GM12878 (cell line): Measurements from ENCODE around the gene AIP. TPM values are rescaled to one million over a fixed set of nuclear protein-coding genes. Genes with fewer than 3 reads are reported as not detected.

Experiments used
- ASH2L ChIP-seq: fragments of 300-600, 200-600 bp; sonication (generic); IDR thresholded peaks from 2 replicates; pipeline ENCODE4 v1.6.1; 2017; ENCODE audit warnings: low read depth, mild to moderate bottlenecking, borderline replicate concordance
- BACH1 ChIP-seq: fragments of 450-650 bp; IDR thresholded peaks from 2 replicates; pipeline ENCODE4 v1.6.1; 2017; ENCODE audit warnings: mild to moderate bottlenecking, borderline replicate concordance
- BCL3 ChIP-seq: IDR thresholded peaks from 2 replicates; pipeline ENCODE4 v1.6.1; 2011; ENCODE audit warnings: borderline replicate concordance, low read depth, mild to moderate bottlenecking, moderate library complexity, low read length; ENCODE audit not compliant: insufficient read depth, poor library complexity, severe bottlenecking
- KDM1A ChIP-seq: fragments of 200-600 bp; sonication (generic); IDR thresholded peaks from 2 replicates; pipeline ENCODE4 v1.6.1; 2016; ENCODE audit warnings: borderline replicate concordance
- KLF5 ChIP-seq: fragments of 450-650 bp; IDR thresholded peaks from 2 replicates; pipeline ENCODE4 v1.6.1; 2014; ENCODE audit warnings: mild to moderate bottlenecking; ENCODE audit not compliant: partially characterized antibody
- MAX ChIP-seq: IDR thresholded peaks from 2 replicates; pipeline ENCODE4 v1.6.1; 2012; ENCODE audit warnings: low read depth, low read length, improper control_type of control experiment
- NFXL1 ChIP-seq: fragments of 450-650 bp; IDR thresholded peaks from 2 replicates; pipeline ENCODE4 v1.6.1; 2017; ENCODE audit warnings: antibody characterized with exemption, mild to moderate bottlenecking, borderline replicate concordance
- PKNOX1 ChIP-seq: fragments of 450-650 bp; IDR thresholded peaks from 2 replicates; pipeline ENCODE4 v1.6.1; 2016; ENCODE audit warnings: mild to moderate bottlenecking
- PML ChIP-seq: IDR thresholded peaks from 2 replicates; pipeline ENCODE4 v1.6.1; 2012; ENCODE audit warnings: low read length, inconsistent platforms
- REST ChIP-seq: IDR thresholded peaks from 2 replicates; pipeline ENCODE4 v1.6.1; 2012; ENCODE audit warnings: mild to moderate bottlenecking, low read depth, low read length
- SREBF2 ChIP-seq: IDR thresholded peaks from 2 replicates; pipeline ENCODE4 v1.6.1; 2012; ENCODE audit warnings: mild to moderate bottlenecking, low read length
- ZBTB40 ChIP-seq: fragments of 450-650 bp; IDR thresholded peaks from 2 replicates; pipeline ENCODE4 v1.6.1; 2016; ENCODE audit warnings: mild to moderate bottlenecking, moderate library complexity, borderline replicate concordance
- ZNF274 ChIP-seq: IDR thresholded peaks from one replicate; pipeline ENCODE4 v1.8.0; 2011; ENCODE audit not compliant: insufficient read length, insufficient read depth
- ZNF592 ChIP-seq: fragments of 450-650 bp; IDR thresholded peaks from 2 replicates; pipeline ENCODE4 v1.6.1; 2017; ENCODE audit warnings: mild to moderate bottlenecking, moderate library complexity
- polyA plus RNA-seq, 11 experiments: library from polyadenylated mRNA; depleted of rRNA in 4 of 11; unstranded in 6 of 11; stranded (reverse) in 5 of 11; fragments of >200 nt; fragmentation: Nextera tagmentation in 4 of 11; fragmentation: Illumina TruSeq in 1 of 11; extraction: Ambion mirVana in 4 of 11; extraction: Trizol in 1 of 11; gene quantifications; 1 replicate in 1 of 11; 2 replicates in 10 of 11; pipeline versions ENCODE4 v1.2.1 to v1.2.3, GENCODE V29; 2011 to 2016; ENCODE audit warnings: inconsistent platforms in 2 of 11, missing spikeins in 2 of 11, low read depth in 1 of 11
- total RNA-seq, 4 experiments: library from RNA; depleted of rRNA in 3 of 4; stranded (reverse); fragments of >200 nt in 3 of 4; fragmentation: Illumina TruSeq in 1 of 4; extraction: Trizol in 1 of 4; gene quantifications; 2 replicates each; pipeline versions ENCODE4 v1.2.1 to v1.2.3, GENCODE V29; 2013 to 2021

Gene AIP
- total and polyA plus RNA-seq, 10 of the 15 experiments (the other 5 are each of a cell fraction or from before 2014, with no cell fraction given), result 12.6 to 164 (median 104) TPM

GRCh38 chr11:67508486-67509121 lies 25.8 kb downstream of the AIP start (continued):
- no peak for TF ChIP-seq BCL3
- no peak for TF ChIP-seq ZNF592
- TF ChIP-seq ZNF274, result no peak
- TF ChIP-seq ZBTB40, result peak; percentile 45; the same call in 1 of the 2 replicates
- no peak for TF ChIP-seq NFXL1
- TF ChIP-seq PKNOX1, result no peak
- TF ChIP-seq MAX, result no peak; the same call in 1 of the 2 replicates
- TF ChIP-seq ASH2L, result peak; percentile 86; the same call in 1 of the 2 replicates
- TF ChIP-seq REST, result no peak
- TF ChIP-seq KDM1A, result no peak
- TF ChIP-seq KLF5, result no peak
- TF ChIP-seq SREBF2, result no peak
- no peak for TF ChIP-seq PML
- TF ChIP-seq BACH1, result 0 out of 2 replicates have a peak, but pooled peaks have one; percentile 45
